ENCODE results near the gene RANBP3.
A peak's percentile ranks its signal among the peaks of the same experiment; 100 is the strongest.

Gene RANBP3

GRCh38 chr19:5903624-5904351 is 74.2 kb downstream of the RANBP3 start, which contains the start of gene NDUFA11:
Gene NDUFA11, minus strand, starts transcription at chr19:5903790. Its CDS starts 82 bp downstream, at chr19:5903708.
- H3K4me3 ChIP-seq (ENCODE audit: low read depth in 1 of 2, low read length in 2 of 2), result peak within 1 kb of the TSS; percentile 65 to 84
- ATAC-seq (ENCODE audit: insufficient read depth, low read depth), result peak; percentile 49
- H3K9me3 ChIP-seq (ENCODE audit: insufficient read depth, low read length, severe bottlenecking), result no peaks in the 10 kb centered on the region
- H2AFZ ChIP-seq (ENCODE audit: low read depth, low read length), result peak within 1 kb of the TSS; percentile 80
- H3K4me2 ChIP-seq (ENCODE audit: insufficient read depth, low read length), result peak within 1 kb of the TSS; percentile 76
- TF ChIP-seq CTCF (IDR thresholded peaks at IDR 0.05; ENCODE audit: borderline replicate concordance, extremely low read depth, low read length, poor library complexity, severe bottlenecking) (no peak), EZH2 (IDR thresholded peaks at IDR 0.05; ENCODE audit: borderline replicate concordance, low read depth, low read length, severe bottlenecking) (no peak)
- peak; percentile 96 for DNase-seq
- H3K27ac ChIP-seq (ENCODE audit: low read length), result peak within 1 kb of the TSS; percentile 82
- H4K20me1 ChIP-seq (ENCODE audit: insufficient read depth, low read length), result peaks cover 28% of the 10 kb centered on the region
- peaks cover 38% of the 10 kb centered on the region for H3K4me1 ChIP-seq (ENCODE audit: insufficient read depth, low read length)
- no peaks in the 10 kb centered on the region for H3K27me3 ChIP-seq (ENCODE audit: insufficient read depth, low read length, poor library complexity)
- H3K9ac ChIP-seq (ENCODE audit: low read depth, low read length), result peak within 1 kb of the TSS; percentile 89
- H3K79me2 ChIP-seq (ENCODE audit: insufficient read depth, low read length), result peaks cover 51% of the 10 kb centered on the region
- H3K36me3 ChIP-seq (ENCODE audit: insufficient read depth, low read length), result peaks cover 13% of the 10 kb centered on the region

GRCh38 chr19:5903056-5903623 is 74.8 kb downstream of the RANBP3 start:
- peaks cover 38% of the 10 kb centered on the region for H3K4me1 ChIP-seq (ENCODE audit: insufficient read depth, low read length)
- peaks cover 31% of the 10 kb centered on the region for H4K20me1 ChIP-seq (ENCODE audit: insufficient read depth, low read length)
- H2AFZ ChIP-seq (ENCODE audit: low read depth, low read length), result peak overlapping the region; percentile 80
- TF ChIP-seq EZH2 (IDR thresholded peaks at IDR 0.05; ENCODE audit: borderline replicate concordance, low read depth, low read length, severe bottlenecking), result no peak
- no peak for TF ChIP-seq CTCF (IDR thresholded peaks at IDR 0.05; ENCODE audit: borderline replicate concordance, extremely low read depth, low read length, poor library complexity, severe bottlenecking)
- peak overlapping the region; percentile 76 for H3K4me2 ChIP-seq (ENCODE audit: insufficient read depth, low read length)
- H3K9me3 ChIP-seq (ENCODE audit: insufficient read depth, low read length, severe bottlenecking), result no peaks in the 10 kb centered on the region
- H3K9ac ChIP-seq (ENCODE audit: low read depth, low read length), result peak overlapping the region; percentile 89
- peak overlapping the region; percentile 82 for H3K27ac ChIP-seq (ENCODE audit: low read length)
- H3K79me2 ChIP-seq (ENCODE audit: insufficient read depth, low read length), result peaks cover 56% of the 10 kb centered on the region
- H3K27me3 ChIP-seq (ENCODE audit: insufficient read depth, low read length, poor library complexity), result no peaks in the 10 kb centered on the region
- H3K4me3 ChIP-seq (ENCODE audit: low read depth in 1 of 2, low read length in 2 of 2), result peak overlapping the region; percentile 65 to 84
- no peak for DNase-seq
- peaks cover 12% of the 10 kb centered on the region for H3K36me3 ChIP-seq (ENCODE audit: insufficient read depth, low read length)
- no peak for ATAC-seq (ENCODE audit: insufficient read depth, low read depth)

- peaks cover 29% of the 10 kb centered on the region for H3K36me3 ChIP-seq (ENCODE audit: insufficient read depth, low read length)
- TF ChIP-seq EZH2 (IDR thresholded peaks at IDR 0.05; ENCODE audit: borderline replicate concordance, low read depth, low read length, severe bottlenecking) (no peak), CTCF (IDR thresholded peaks at IDR 0.05; ENCODE audit: borderline replicate concordance, extremely low read depth, low read length, poor library complexity, severe bottlenecking) (no peak)
- no peaks in the 10 kb centered on the region for H3K27me3 ChIP-seq (ENCODE audit: insufficient read depth, low read length, poor library complexity)
- DNase-seq (no peak), ATAC-seq (ENCODE audit: insufficient read depth, low read depth) (no peak)
- peak overlapping the region; percentile 19; the same call in 1 of the 2 replicates for H3K4me2 ChIP-seq (ENCODE audit: insufficient read depth, low read length)
- no peak overlapping the region for H3K27ac ChIP-seq (ENCODE audit: low read length)
- H3K4me1 ChIP-seq (ENCODE audit: insufficient read depth, low read length), result peaks cover 33% of the 10 kb centered on the region
- H4K20me1 ChIP-seq (ENCODE audit: insufficient read depth, low read length), result peaks cover 50% of the 10 kb centered on the region
- H3K79me2 ChIP-seq (ENCODE audit: insufficient read depth, low read length), result peaks cover 62% of the 10 kb centered on the region
- H3K9me3 ChIP-seq (ENCODE audit: insufficient read depth, low read length, severe bottlenecking), result no peaks in the 10 kb centered on the region
- no peak overlapping the region for H3K4me3 ChIP-seq (ENCODE audit: low read depth in 1 of 2, low read length in 2 of 2)
- no peak overlapping the region for H2AFZ ChIP-seq (ENCODE audit: low read depth, low read length)
- no peak overlapping the region for H3K9ac ChIP-seq (ENCODE audit: low read depth, low read length)
Measured at GRCh38 chr19:5900976-5901375, 77.0 kb downstream of the RANBP3 start.
